ENCODE results near the gene ELMO3.

Gene ELMO3

DNA sequence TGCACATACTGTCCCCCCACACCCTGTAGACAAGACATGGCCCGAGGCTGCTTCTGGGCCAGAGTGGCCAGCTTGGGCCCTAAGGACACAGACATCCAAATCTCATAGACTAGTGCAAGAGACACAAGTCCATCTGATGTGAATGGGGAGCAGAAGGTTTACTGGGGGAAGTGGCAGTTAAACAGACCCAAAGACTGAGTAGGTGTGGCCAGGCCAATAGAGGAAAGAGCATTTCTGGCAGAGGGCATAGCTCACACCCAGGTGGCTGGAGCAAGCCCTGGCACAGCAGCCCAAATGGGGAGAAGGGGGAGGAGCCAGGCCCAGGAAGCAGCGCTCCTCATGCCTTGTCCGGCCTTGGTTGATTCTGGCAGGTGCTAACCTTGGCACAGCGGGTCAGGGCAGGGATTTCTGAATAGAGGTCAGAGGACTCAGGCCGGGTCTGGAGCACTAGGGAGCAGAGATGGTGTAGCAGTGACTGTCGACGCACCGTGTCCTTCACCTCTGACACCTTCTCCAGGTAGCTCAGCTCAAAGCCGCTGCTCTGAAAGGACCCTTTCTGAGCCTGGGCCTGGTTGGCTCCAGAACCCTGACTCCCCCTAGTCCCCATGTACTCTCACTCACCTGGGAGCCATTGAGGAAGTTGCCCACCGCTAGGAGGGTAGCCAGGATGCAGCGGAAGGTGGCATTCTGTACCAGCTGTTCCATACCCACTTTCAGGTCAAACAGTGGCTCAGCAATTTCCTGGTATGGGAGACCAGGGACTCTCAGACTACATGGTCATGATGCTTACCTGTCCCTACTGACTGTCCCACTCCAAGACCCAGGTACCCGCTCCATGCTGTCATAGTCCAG, 32.1 kb downstream of the ELMO3 start:
- TF ChIP-seq, protein P1, sequence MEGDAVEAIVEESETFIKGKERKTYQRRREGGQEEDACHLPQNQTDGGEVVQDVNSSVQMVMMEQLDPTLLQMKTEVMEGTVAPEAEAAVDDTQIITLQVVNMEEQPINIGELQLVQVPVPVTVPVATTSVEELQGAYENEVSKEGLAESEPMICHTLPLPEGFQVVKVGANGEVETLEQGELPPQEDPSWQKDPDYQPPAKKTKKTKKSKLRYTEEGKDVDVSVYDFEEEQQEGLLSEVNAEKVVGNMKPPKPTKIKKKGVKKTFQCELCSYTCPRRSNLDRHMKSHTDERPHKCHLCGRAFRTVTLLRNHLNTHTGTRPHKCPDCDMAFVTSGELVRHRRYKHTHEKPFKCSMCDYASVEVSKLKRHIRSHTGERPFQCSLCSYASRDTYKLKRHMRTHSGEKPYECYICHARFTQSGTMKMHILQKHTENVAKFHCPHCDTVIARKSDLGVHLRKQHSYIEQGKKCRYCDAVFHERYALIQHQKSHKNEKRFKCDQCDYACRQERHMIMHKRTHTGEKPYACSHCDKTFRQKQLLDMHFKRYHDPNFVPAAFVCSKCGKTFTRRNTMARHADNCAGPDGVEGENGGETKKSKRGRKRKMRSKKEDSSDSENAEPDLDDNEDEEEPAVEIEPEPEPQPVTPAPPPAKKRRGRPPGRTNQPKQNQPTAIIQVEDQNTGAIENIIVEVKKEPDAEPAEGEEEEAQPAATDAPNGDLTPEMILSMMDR (IDR thresholded peaks at IDR 0.05; ENCODE audit: low read depth, low read length): no peak
- Histone ChIP-seq H3K9me3 (no peaks in the 10 kb centered on the region), H3K4me3 (ENCODE audit: low read depth, low read length) (no peak overlapping the region), H3K27me3 (no peaks in the 10 kb centered on the region), H3K36me3 (peaks cover 39% of the 10 kb centered on the region), H3K4me1 (peaks cover under 1% of the 10 kb centered on the region; the same call in 1 of the 2 replicates)
- no peak for DNase-seq

DNA sequence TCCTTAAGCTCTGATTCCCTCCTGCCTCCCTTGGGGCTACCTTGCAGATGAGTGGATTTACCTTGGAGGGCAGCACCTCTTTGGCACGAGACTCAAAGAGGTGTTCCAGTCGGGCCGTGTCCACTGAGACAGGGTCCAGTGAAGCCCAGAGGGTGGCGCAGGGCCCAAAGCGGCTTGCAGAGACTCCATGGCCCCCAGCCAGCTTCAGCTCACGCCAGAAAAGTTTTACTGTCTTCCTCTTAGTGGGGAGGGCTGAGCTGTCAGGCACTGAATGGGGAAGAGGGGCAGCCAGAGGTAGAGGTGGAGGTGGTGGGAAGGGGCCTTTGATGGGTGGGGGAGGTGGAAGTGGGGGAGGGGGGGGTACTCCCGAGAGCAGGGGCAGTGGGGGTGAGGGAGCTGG, 34.7 kb downstream of the ELMO3 start:
- Histone ChIP-seq H3K27me3 (no peaks in the 10 kb centered on the region), H3K9me3 (no peaks in the 10 kb centered on the region), H3K4me3 (ENCODE audit: low read depth, low read length) (no peak overlapping the region), H3K4me1 (peaks cover 4% of the 10 kb centered on the region; the same call in 1 of the 2 replicates), H3K36me3 (peaks cover 41% of the 10 kb centered on the region)
- DNase-seq: no peak
- TF ChIP-seq, protein P1 (IDR thresholded peaks at IDR 0.05; ENCODE audit: low read depth, low read length): no peak

DNA sequence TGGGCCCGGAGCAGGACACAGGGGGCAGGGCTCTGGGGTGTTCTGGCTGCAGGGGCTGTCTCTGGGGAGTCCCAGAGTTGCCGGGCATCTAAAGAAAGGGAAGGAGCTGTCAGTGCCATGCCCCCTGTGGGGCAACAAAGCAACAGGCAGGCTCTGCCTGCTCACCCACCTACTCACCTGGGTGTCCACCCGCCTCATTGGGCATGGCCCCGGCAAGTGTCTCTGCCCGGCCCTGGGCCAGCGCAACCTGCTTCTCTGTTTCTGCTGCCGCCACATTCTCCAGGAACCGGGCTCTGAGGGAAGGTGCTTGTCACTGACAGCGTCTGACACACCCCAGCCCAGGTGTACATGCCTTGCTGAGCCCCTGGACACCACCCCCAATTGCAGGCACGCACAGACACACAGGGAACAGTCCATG, 35.3 kb downstream of the ELMO3 start:
- TF ChIP-seq, protein P1 (IDR thresholded peaks at IDR 0.05; ENCODE audit: low read depth, low read length): no peak
- H3K27me3 ChIP-seq: no peaks in the 10 kb centered on the region
- peaks cover 4% of the 10 kb centered on the region; the same call in 1 of the 2 replicates for H3K4me1 ChIP-seq
- no peak for DNase-seq
- no peaks in the 10 kb centered on the region for H3K9me3 ChIP-seq
- no peak overlapping the region for H3K4me3 ChIP-seq (ENCODE audit: low read depth, low read length)
- H3K36me3 ChIP-seq: peaks cover 35% of the 10 kb centered on the region

DNA sequence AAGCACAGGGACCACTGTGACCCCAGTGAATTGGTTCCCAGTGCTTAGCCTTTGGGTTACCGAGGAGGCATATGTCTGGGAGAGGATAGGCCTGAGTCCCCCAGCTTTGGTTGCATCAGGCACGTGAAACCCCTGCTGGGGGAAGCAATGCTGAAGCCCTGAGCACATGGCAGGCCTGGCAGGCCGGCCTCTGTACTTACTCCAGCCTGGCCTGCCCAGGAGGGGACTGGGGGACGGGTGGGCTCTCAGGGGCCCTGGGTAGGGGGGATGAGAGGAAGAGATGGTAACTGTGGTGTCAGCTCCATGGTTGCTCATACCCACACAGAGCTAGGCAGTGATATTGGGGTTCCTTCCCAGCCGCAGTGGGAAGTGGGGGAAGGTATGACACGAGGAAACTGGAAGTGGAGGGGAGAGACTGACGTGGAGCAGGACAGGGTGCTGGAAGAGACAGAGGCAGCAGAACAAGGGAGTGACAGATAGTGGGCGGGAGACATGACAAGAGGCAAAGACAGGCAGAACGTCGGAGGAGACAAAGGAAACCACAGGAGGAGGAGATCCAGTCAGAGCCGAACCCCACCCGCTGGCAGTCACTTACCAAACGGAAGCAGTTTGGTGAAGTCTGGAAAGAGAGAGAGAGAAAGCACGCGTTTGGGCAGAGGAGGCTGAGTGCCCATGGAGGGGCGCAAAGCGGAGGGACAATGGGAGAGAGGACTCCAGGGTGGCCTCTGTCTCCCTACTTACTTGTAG, 37.1 kb downstream of the ELMO3 start:
- Histone ChIP-seq H3K4me3 (ENCODE audit: low read depth, low read length) (no peak overlapping the region), H3K36me3 (peaks cover 17% of the 10 kb centered on the region), H3K9me3 (no peaks in the 10 kb centered on the region)

DNA sequence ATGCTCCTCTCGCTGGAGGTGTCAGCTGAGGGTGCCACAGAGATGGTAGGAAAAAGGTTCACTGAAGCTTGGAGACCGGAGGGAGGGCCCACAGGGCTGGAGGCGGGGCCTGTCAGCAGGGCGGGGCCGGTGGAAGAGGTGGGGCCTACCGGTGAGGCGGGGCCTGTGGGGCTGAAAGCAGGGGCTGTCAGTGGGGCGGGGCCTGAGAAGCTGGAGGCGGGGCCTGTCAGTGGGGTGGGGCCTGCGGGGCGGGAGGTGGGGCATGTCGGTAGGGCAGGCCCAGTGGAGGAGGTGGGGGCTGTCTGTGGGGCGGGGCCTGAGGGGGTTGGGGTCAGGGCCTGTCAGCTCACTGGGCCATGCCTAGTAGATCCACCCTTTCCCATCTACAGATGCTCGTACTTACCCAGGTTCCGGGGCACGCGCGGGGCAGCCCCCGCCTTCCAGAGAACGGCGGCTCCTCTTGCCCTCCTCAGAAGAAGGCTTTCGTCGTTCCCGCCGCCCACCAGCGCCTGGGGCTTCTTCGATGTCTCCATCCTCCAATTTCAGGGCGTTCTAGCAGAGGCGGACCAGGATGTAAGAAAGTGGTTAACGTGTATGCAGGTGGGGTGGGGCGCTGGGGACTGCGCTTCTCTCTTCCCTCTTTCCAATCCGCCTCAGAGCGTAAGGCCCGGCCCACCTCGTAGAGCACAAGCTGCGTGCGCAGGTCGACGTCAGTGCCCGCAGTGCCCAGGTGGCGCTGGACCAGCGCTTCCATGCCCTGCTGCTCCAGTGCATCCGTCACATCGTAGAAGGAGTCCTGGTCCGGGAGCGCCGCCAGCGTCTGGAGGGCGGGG, 37.8 kb downstream of the ELMO3 start:
- Histone ChIP-seq H3K27me3 (no peaks in the 10 kb centered on the region), H3K9me3 (no peaks in the 10 kb centered on the region), H3K36me3 (peaks cover 9% of the 10 kb centered on the region; the same call in 1 of the 2 replicates), H3K4me3 (ENCODE audit: low read depth, low read length) (no peak overlapping the region), H3K4me1 (peaks cover 8% of the 10 kb centered on the region)
- TF ChIP-seq, protein P1 (IDR thresholded peaks at IDR 0.05; ENCODE audit: low read depth, low read length): no peak
- peak; percentile 94 for DNase-seq

More for the DNA sequence above, 37.1 kb downstream of the ELMO3 start:
- TF ChIP-seq, protein P1 (IDR thresholded peaks at IDR 0.05; ENCODE audit: low read depth, low read length): no peak
- Histone ChIP-seq H3K27me3 (no peaks in the 10 kb centered on the region), H3K4me1 (peaks cover 4% of the 10 kb centered on the region; the same call in 1 of the 2 replicates)
- no peak for DNase-seq

Measured in BE2C (cell line).